Activated naive CD8-positive, alpha-beta T cell treated with anti-CD3 and anti-CD28 coated beads, Interleukin-2, amount 50 U/mL, for 16 hours (primary cell): ENCODE data around the gene MARS1.

Experiments used
- DNase-seq: peaks from one replicate; pipeline ENCODE4 v3.0.0-alpha.2; 2020; ENCODE audit warnings: low read depth, low spot score

Gene MARS1

GRCh38 chr12:57528831-57529555 lies 41.1 kb downstream of the MARS1 start:
- no peak for DNase-seq

- DNase-seq = no peak
Observed at GRCh38 chr12:57529831-57530230, 42.0 kb downstream of the MARS1 start.

GRCh38 chr12:57530396-57531142 lies 42.7 kb downstream of the MARS1 start:
- DNase-seq = no peak

- no peak for DNase-seq
Observed at GRCh38 chr12:57531836-57532235, 44.0 kb downstream of the MARS1 start.

GRCh38 chr12:57533108-57533507 lies 45.2 kb downstream of the MARS1 start:
- no peak for DNase-seq

- no peak for DNase-seq
Observed at GRCh38 chr12:57534250-57534649, 46.4 kb downstream of the MARS1 start.

GRCh38 chr12:57534991-57535543 lies 47.2 kb downstream of the MARS1 start:
- DNase-seq = no peak

- no peak for DNase-seq
Observed at GRCh38 chr12:57535764-57536596, 48.1 kb downstream of the MARS1 start.

GRCh38 chr12:57536597-57536942 lies 48.7 kb downstream of the MARS1 start:
- no peak for DNase-seq

- no peak for DNase-seq
Observed at GRCh38 chr12:57539134-57539768, 51.4 kb downstream of the MARS1 start.

- DNase-seq = no peak
Observed at GRCh38 chr12:57541001-57541400, 53.1 kb downstream of the MARS1 start.

GRCh38 chr12:57541717-57542116 lies 53.8 kb downstream of the MARS1 start:
- DNase-seq = no peak

- no peak for DNase-seq
Observed at GRCh38 chr12:57543581-57543980, 55.7 kb downstream of the MARS1 start.

GRCh38 chr12:57545809-57546437 lies 58.1 kb downstream of the MARS1 start:
- DNase-seq = no peak

- DNase-seq = peak; percentile 91
Observed at GRCh38 chr12:57546438-57547287, 58.8 kb downstream of the MARS1 start, which contains the start of gene DCTN2. Gene DCTN2 (minus strand): TSS chr12:57547192. CDS start chr12:57547063, 129 bp downstream.

- DNase-seq = no peak
Observed at GRCh38 chr12:57547288-57548012, 59.6 kb downstream of the MARS1 start.

- DNase-seq = no peak
Observed at GRCh38 chr12:57548013-57548315, 60.1 kb downstream of the MARS1 start.

- DNase-seq = no peak
Observed at GRCh38 chr12:57548488-57548887, 60.6 kb downstream of the MARS1 start.

GRCh38 chr12:57549203-57549908 lies 61.5 kb downstream of the MARS1 start:
- DNase-seq = no peak
